Measurements from ENCODE around the gene CYP19A1. TPM values are rescaled to one million over a fixed set of nuclear protein-coding genes. Genes with fewer than 3 reads are reported as not detected.
A peak's percentile ranks its signal among the peaks of the same experiment; 100 is the strongest.

Gene CYP19A1
- total and polyA plus RNA-seq, 10 of the 15 experiments (the other 5 are each of a cell fraction or from before 2014, with no cell fraction given): 0.08 to 1.8 (median 0.70) TPM

GRCh38 chr15:51382787-51383186 lies 44.4 kb upstream of the CYP19A1 start:
- Histone ChIP-seq H3K27me3 (replicated peaks in 1 of 2; ENCODE audit: control insufficient read depth in 2 of 2, insufficient read depth in 2 of 2, low read length in 1 of 2) (peaks cover 0 to 6% of the 10 kb centered on the region in 2 experiments; a peak in 3 of 4 replicates), H3K36me3 (ENCODE audit: control insufficient read depth in 2 of 2, insufficient read depth in 2 of 2, low read length in 1 of 2) (no peaks in the 10 kb centered on the region), H3K9me3 (replicated peaks; ENCODE audit: control insufficient read depth, insufficient read depth, low read length) (no peaks in the 10 kb centered on the region), H3K4me2 (ENCODE audit: control insufficient read depth, insufficient read depth) (no peak overlapping the region), H3K9ac (ENCODE audit: control insufficient read depth, insufficient read depth, low read length) (no peak overlapping the region), H2AFZ (ENCODE audit: control insufficient read depth, low read depth, low read length) (no peak overlapping the region), H3K4me3 (no peak overlapping the region), H4K20me1 (ENCODE audit: control insufficient read depth, insufficient read depth) (no peaks in the 10 kb centered on the region), H3K4me1 (ENCODE audit: control insufficient read depth, insufficient read depth, low read length) (no peaks in the 10 kb centered on the region), H3K79me2 (ENCODE audit: control insufficient read depth, insufficient read depth, low read length) (no peaks in the 10 kb centered on the region), H3K27ac (ENCODE audit: control insufficient read depth, insufficient read depth) (no peak overlapping the region)
- 0% methylated on average over 4 of the region's 4 CpGs for WGBS (ENCODE audit: insufficient coverage, insufficient replicate concordance, low lambda C conversion rate, missing lambda C conversion rate)
- DNase-seq (ENCODE audit: low read depth, low spot score) (no peak), FAIRE-seq (peak; percentile 56), ATAC-seq (peak; percentile 58)
- POLR2A ChIA-PET: interaction anchor here (1.2 kb wide), 1 partner anchor 13 kb away, joined by 3 read pairs; no protein-coding TSS in a partner anchor
- CTCF ChIA-PET: interaction anchor here (0.6 to 9.7 kb wide), 11 partner anchors 15 to 220 kb away, joined by 3 to 111 read pairs (median 4); no protein-coding TSS in a partner anchor
- no TSS peak for BruUV-seq (replicated peaks)
- SMC1A ChIA-PET (ENCODE audit: uncharacterized antibody, unreplicated experiment): interaction anchor here (0.6 to 5.6 kb wide), 9 partner anchors 9 to 220 kb away, joined by 3 to 60 read pairs (median 4); no protein-coding TSS in a partner anchor
- TF ChIP-seq CTCF (IDR thresholded peaks at IDR 0.05 in 2 of 3, conservative IDR thresholded peaks at IDR 0.05 in 1 of 3; ENCODE audit: control insufficient read depth in 2 of 3, extremely low read depth in 1 of 3, insufficient read depth in 1 of 3, low read depth in 3 of 3, low read length in 3 of 3) (peak; percentile 38 to 64 (median 63)), KDM1A (IDR thresholded peaks at IDR 0.05; ENCODE audit: borderline replicate concordance) (no peak), RAD21 (IDR thresholded peaks at IDR 0.05; ENCODE audit: insufficient read depth, low read depth, low read length) (peak; percentile 37)
- TF ChIP-seq, protein P1, sequence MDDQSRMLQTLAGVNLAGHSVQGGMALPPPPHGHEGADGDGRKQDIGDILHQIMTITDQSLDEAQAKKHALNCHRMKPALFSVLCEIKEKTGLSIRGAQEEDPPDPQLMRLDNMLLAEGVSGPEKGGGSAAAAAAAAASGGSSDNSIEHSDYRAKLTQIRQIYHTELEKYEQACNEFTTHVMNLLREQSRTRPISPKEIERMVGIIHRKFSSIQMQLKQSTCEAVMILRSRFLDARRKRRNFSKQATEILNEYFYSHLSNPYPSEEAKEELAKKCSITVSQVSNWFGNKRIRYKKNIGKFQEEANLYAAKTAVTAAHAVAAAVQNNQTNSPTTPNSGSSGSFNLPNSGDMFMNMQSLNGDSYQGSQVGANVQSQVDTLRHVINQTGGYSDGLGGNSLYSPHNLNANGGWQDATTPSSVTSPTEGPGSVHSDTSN (IDR thresholded peaks at IDR 0.05; ENCODE audit: insufficient replicate concordance, low read depth, low read length): no peak
- intact Hi-C loops (cut with micrococcal nuclease; ENCODE audit: unreplicated experiment): loop anchor here (10.0 kb wide), 1 partner anchor 112 kb away; no protein-coding TSS in a partner anchor
- in situ Hi-C loops (cut with MboI): loop anchor here (5.0 kb wide), 2 partner anchors 95 to 220 kb away; no protein-coding TSS in a partner anchor
- RAD21 ChIA-PET (ENCODE audit: unreplicated experiment): interaction anchor here (0.5 to 4.3 kb wide), 8 partner anchors 19 to 219 kb away, joined by 3 to 33 read pairs (median 6); no protein-coding TSS in a partner anchor
